Chondrocyte (in vitro differentiated cells): Measurements from ENCODE around the gene TRAF3. TPM values are rescaled to one million over a fixed set of nuclear protein-coding genes. Genes with fewer than 3 reads are reported as not detected.

ENCODE experiments used
- DNase-seq: peaks from one replicate; pipeline ENCODE4 v3.0.0; 2021; ENCODE audit warnings: mixed read lengths, low spot score
- H3K27ac Mint-ChIP-seq: one replicate; pipeline ENCODE4 v1.8.0; 2021; ENCODE audit warnings: mild to moderate bottlenecking, moderate library complexity, mixed read lengths; ENCODE audit not compliant: unreplicated experiment
- H3K27me3 Mint-ChIP-seq: 2 replicates; pipeline ENCODE4 v1.8.0; 2021; ENCODE audit warnings: low read depth, mixed read lengths
- H3K36me3 Mint-ChIP-seq: 2 replicates; pipeline ENCODE4 v1.8.0; 2021; ENCODE audit warnings: low read depth, mixed read lengths
- H3K4me1 Mint-ChIP-seq: 2 replicates; pipeline ENCODE4 v1.8.0; 2021; ENCODE audit warnings: low read depth, mild to moderate bottlenecking, mixed read lengths
- H3K4me3 Mint-ChIP-seq: one replicate; pipeline ENCODE4 v1.8.0; 2021; ENCODE audit warnings: mild to moderate bottlenecking, moderate library complexity, mixed read lengths; ENCODE audit not compliant: unreplicated experiment
- H3K9me3 Mint-ChIP-seq: 2 replicates; pipeline ENCODE4 v1.8.0; 2021; ENCODE audit warnings: low read depth, mixed read lengths
- total RNA-seq: library from RNA; stranded (reverse); gene quantifications from 3 replicates; pipeline ENCODE4 v1.2.1, GENCODE V29; 2021
- TF ChIP-seq, protein P1 (sequence below): fragments of 200-600 bp; sonication (generic); IDR thresholded peaks from 2 replicates; pipeline ENCODE4 v1.5.0; 2021; ENCODE audit warnings: antibody characterized with exemption, mild to moderate bottlenecking, moderate library complexity

Gene TRAF3
- total RNA-seq, 1 donor from 2014 or later: 20.1 TPM

DNA sequence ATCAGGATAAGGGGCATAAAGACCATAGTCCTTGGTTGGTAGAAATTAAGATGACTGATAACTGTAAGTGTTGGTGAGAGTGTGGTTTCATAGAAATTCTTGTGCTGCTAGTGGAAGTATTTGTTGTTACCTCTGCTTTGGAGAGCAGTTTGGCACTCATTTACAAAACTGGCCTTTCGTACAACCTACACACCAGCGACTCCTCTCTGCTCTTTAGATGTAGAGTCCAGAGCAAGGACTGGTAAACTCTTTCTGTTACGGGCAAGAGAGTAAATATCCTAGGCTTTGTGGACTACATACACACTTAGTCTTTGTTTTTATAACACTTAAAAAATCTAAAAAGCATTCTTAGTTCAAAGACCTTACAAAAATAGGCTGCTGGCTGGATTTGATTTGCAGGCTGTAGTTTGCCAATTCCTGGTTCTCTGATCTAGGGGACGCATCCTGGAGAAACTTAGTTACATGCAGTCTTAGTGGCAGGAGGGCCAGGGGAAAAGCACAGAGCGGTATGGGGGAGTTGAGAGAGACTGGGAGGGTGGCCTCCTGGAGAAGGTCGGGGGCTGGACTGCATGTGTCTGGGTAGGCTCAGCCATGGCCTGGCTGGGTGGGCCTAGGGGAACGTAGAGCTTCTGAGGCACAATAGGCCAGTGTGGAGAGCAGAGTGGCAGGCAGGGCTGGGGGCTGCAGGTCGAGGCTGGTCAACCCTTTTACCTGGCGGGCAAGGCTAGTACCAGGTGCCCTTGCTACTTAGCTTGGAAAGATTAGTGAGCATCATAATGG is 89.9 kb downstream of the TRAF3 start:
- Mint-ChIP-seq H3K4me3 (no peak overlapping the region), H3K4me1 (peaks cover 7% of the 10 kb centered on the region), H3K27me3 (no peaks in the 10 kb centered on the region), H3K27ac (no peak overlapping the region), H3K9me3 (peaks cover 5% of the 10 kb centered on the region), H3K36me3 (peaks cover 5% of the 10 kb centered on the region)
- TF ChIP-seq, protein P1, sequence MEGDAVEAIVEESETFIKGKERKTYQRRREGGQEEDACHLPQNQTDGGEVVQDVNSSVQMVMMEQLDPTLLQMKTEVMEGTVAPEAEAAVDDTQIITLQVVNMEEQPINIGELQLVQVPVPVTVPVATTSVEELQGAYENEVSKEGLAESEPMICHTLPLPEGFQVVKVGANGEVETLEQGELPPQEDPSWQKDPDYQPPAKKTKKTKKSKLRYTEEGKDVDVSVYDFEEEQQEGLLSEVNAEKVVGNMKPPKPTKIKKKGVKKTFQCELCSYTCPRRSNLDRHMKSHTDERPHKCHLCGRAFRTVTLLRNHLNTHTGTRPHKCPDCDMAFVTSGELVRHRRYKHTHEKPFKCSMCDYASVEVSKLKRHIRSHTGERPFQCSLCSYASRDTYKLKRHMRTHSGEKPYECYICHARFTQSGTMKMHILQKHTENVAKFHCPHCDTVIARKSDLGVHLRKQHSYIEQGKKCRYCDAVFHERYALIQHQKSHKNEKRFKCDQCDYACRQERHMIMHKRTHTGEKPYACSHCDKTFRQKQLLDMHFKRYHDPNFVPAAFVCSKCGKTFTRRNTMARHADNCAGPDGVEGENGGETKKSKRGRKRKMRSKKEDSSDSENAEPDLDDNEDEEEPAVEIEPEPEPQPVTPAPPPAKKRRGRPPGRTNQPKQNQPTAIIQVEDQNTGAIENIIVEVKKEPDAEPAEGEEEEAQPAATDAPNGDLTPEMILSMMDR: no peak
- no peak for DNase-seq

DNA sequence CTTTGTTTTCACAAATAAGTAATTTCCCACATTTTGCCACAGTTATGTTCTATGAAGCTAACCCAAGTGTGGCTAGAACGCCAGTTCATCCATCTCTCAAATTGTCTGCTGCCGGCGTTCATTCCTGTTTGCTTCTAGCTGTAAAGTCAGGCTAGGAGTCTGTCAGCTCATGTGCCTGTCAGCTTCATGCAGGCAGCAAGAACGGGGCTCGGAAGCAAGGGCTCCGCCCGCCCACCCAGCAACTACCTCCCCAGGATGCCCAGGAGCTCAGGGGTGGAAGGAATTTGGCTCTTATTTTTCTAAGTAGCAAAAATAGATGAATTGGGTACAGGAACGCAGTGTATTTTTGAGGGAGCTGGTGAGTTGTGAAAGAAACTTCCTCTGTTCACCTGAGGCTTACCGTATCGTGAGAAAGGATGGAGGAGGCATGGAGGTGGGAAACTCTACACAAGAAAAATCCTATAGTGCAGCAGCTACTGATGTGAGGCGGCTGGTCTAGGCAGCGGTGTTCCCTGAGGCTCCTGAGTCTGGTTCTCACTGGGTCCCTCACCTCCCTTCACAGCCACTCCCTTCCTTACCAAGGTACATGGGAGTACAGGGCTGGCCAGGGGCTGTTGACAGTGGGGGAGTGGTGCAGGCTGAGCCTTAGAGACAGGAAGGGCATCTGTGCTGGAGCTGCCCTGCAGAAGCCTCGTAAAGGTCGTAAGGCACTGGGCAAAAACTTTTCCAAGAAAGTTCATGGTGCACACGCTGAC is 90.8 kb downstream of the TRAF3 start:
- no peaks in the 10 kb centered on the region for H3K27me3 Mint-ChIP-seq
- H3K36me3 Mint-ChIP-seq: peaks cover 5% of the 10 kb centered on the region
- no peak overlapping the region for H3K4me3 Mint-ChIP-seq

DNA sequence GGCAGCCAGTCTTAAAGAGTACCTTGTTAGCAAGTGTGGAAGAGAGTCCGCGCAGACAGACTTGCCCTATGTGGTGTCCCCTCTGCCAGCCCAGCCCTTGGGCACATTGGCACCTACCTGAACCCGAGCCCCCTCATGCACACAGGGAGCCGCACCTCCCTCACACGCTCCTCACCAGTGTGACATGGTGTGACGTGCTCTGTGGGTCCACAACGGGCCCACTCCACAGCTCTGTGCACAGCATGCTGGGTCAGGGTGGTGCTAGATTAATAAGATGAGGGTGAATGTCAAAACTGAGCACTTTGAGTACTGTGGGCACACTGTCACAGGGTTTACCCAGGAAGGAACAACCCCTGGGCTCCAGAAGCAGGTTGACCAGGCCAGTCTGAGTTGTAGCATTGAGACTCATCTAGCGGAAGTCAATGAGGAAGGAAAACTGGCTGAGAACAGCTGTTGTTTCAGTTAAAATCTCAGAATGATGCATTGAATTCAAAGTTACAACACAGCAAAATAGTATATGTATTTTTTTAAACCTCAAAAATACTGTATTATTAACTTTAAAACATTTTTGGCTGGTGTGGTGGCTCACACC is 91.8 kb downstream of the TRAF3 start:
- Mint-ChIP-seq H3K27ac (no peak overlapping the region), H3K27me3 (no peaks in the 10 kb centered on the region)
- TF ChIP-seq, protein P1: no peak

More for the DNA sequence above, 90.8 kb downstream of the TRAF3 start:
- H3K27ac Mint-ChIP-seq: no peak overlapping the region
- TF ChIP-seq, protein P1: no peak
- no peak for DNase-seq
- peaks cover 7% of the 10 kb centered on the region for H3K4me1 Mint-ChIP-seq
- H3K9me3 Mint-ChIP-seq: no peaks in the 10 kb centered on the region

DNA sequence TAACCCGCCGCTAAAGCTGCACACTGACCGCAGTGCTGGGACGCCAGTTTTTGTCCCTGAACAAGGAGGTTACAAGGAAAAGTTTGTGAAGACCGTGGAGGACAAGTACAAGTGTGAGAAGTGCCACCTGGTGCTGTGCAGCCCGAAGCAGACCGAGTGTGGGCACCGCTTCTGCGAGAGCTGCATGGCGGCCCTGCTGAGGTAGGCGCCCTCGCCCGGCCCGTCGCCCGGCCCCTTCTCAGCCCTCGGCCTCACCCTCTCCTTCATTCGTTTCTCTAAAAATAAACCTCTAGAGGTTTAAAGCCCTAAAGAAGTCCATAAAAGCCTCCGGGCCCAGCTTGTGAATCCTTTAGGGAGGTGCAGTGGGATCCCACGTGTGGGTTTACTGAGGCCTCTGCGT is 93.0 kb downstream of the TRAF3 start:
- H3K36me3 Mint-ChIP-seq: peaks cover 5% of the 10 kb centered on the region
- TF ChIP-seq, protein P1: no peak
- no peak overlapping the region for H3K27ac Mint-ChIP-seq

More for the DNA sequence above, 91.8 kb downstream of the TRAF3 start:
- Mint-ChIP-seq H3K4me3 (no peak overlapping the region), H3K36me3 (peaks cover 5% of the 10 kb centered on the region), H3K4me1 (peaks cover 7% of the 10 kb centered on the region), H3K9me3 (no peaks in the 10 kb centered on the region)
- DNase-seq: no peak

More for the DNA sequence above, 93.0 kb downstream of the TRAF3 start:
- Mint-ChIP-seq H3K27me3 (no peaks in the 10 kb centered on the region), H3K4me1 (peaks cover 7% of the 10 kb centered on the region), H3K9me3 (no peaks in the 10 kb centered on the region), H3K4me3 (no peak overlapping the region)
- DNase-seq: no peak
